ENCODE measurements around the gene TAC4. TPM values are rescaled to one million over a fixed set of nuclear protein-coding genes. Genes with fewer than 3 reads are reported as not detected.

TAC4 gene
- total and polyA plus RNA-seq, 2 donors (not counting 3 experiments of a cell fraction or from before 2014, with no cell fraction given), result 0.19 TPM; not detected in 1

DNA sequence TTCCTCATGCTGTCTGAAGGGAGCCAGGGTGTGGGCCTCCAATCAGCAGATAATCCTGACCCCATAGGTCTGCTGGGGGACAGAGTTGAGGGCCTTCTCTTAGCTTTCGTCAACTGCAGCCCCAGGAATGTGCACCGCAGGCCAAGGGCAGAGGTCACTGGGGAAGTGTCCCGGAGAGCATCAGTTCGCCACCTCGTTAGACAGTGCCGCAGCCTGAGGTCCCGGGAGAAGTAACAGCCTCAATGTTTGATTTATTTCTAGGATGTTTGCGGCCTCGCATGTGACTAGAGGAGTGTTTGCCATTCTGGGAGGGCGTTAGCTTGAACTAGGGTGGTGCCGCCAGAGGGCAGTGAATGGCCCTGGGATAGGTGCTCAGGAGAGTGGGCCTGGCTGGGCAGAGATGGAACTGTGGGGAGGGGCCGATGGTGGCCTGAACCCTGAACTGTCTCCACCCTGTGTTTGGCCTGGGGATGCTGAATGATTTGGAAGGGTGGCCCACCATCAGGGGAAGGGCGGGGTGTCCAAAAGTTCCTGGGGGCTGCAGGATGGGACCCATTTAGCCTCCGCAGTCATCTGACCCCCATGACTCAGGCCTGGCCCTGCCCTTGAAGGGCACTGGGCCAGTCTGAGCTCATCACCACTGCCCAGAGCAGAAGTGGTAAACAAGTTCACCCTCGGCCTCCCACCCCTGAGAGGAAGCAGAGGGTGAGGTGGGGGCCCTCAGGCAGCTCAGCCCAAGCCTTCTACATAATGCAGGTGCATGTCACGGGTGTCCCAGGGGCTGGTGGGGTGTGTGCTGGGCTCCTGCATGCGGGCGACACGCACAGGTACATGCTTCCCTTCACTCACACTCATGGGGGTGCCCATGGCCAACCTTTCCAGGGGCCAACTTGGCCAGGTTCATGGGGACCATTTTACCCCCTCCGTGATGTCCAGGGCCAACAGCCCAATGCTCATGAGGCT, 12.4 kb upstream of the TAC4 start:
- Histone ChIP-seq H3K9ac (replicated peaks; ENCODE audit: extremely low read depth, insufficient read depth, low read length) (no peak overlapping the region), H3K9me3 (replicated peaks; ENCODE audit: control insufficient read depth, insufficient read depth, low read length) (no peaks in the 10 kb centered on the region), H3K4me1 (ENCODE audit: control insufficient read depth, extremely low read depth, insufficient read depth, low read length) (no peaks in the 10 kb centered on the region), H3K4me3 (replicated peaks in 1 of 3; ENCODE audit: insufficient read depth in 1 of 3, low read depth in 1 of 3, low read length in 3 of 3) (no peak overlapping the region), H3K36me3 (ENCODE audit: control insufficient read depth in 2 of 2, extremely low read depth in 1 of 2, insufficient read depth in 2 of 2, low read length in 2 of 2) (no peaks in the 10 kb centered on the region), H4K20me1 (replicated peaks; ENCODE audit: control insufficient read depth, extremely low read depth, insufficient read depth, low read length) (no peaks in the 10 kb centered on the region), H3K9me1 (replicated peaks; ENCODE audit: control insufficient read depth, extremely low read depth, insufficient read depth, low read length) (no peaks in the 10 kb centered on the region), H3K27me3 (ENCODE audit: control insufficient read depth in 2 of 2, insufficient read depth in 2 of 2, low read length in 2 of 2) (peaks cover 3% of the 10 kb centered on the region in 2 experiments), H3K27ac (ENCODE audit: insufficient read depth, low read depth, low read length) (no peak overlapping the region), H3K4me2 (ENCODE audit: insufficient read depth, low read length) (no peak overlapping the region), H3K79me2 (ENCODE audit: control insufficient read depth, insufficient read depth, low read length) (no peaks in the 10 kb centered on the region), H2AFZ (ENCODE audit: low read depth, low read length) (no peak overlapping the region)
- dilution Hi-C loops (cut with MboI; ENCODE audit: extremely low pct_ligation_motif_present, low sequenced_read_pairs), result no loop called here
- BruUV-seq (replicated peaks), result no TSS peak
- FAIRE-seq (no peak), DNase-seq (ENCODE audit: low read depth, low spot score) (no peak)
- TF ChIP-seq, protein P1, sequence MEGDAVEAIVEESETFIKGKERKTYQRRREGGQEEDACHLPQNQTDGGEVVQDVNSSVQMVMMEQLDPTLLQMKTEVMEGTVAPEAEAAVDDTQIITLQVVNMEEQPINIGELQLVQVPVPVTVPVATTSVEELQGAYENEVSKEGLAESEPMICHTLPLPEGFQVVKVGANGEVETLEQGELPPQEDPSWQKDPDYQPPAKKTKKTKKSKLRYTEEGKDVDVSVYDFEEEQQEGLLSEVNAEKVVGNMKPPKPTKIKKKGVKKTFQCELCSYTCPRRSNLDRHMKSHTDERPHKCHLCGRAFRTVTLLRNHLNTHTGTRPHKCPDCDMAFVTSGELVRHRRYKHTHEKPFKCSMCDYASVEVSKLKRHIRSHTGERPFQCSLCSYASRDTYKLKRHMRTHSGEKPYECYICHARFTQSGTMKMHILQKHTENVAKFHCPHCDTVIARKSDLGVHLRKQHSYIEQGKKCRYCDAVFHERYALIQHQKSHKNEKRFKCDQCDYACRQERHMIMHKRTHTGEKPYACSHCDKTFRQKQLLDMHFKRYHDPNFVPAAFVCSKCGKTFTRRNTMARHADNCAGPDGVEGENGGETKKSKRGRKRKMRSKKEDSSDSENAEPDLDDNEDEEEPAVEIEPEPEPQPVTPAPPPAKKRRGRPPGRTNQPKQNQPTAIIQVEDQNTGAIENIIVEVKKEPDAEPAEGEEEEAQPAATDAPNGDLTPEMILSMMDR (IDR thresholded peaks at IDR 0.05; ENCODE audit: extremely low read depth in 1 of 2, insufficient read depth in 1 of 2, low read depth in 1 of 2, low read length in 2 of 2), result no peak
- TF ChIP-seq JUN (IDR thresholded peaks at IDR 0.05; ENCODE audit: borderline replicate concordance, insufficient read depth, insufficient read length, low read depth) (no peak), POLR2A (IDR thresholded peaks at IDR 0.05; ENCODE audit: low read depth, low read length) (no peak), FOS (IDR thresholded peaks at IDR 0.05; ENCODE audit: borderline replicate concordance, insufficient read depth, low read length) (no peak), MYC (IDR thresholded peaks at IDR 0.05; ENCODE audit: low read depth, low read length) (no peak), GATA2 (IDR thresholded peaks at IDR 0.05; ENCODE audit: insufficient read depth, insufficient read length, low read depth, low read length) (no peak), EZH2 (IDR thresholded peaks at IDR 0.05; ENCODE audit: borderline replicate concordance, low read depth, low read length, severe bottlenecking) (no peak), POLR2AphosphoS5 (IDR thresholded peaks at IDR 0.05; ENCODE audit: insufficient read depth, low read depth, low read length) (no peak)
- TF ChIP-seq, protein P2, sequence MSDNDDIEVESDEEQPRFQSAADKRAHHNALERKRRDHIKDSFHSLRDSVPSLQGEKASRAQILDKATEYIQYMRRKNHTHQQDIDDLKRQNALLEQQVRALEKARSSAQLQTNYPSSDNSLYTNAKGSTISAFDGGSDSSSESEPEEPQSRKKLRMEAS (IDR thresholded peaks at IDR 0.05; ENCODE audit: insufficient read depth, insufficient read length), result no peak
- ChIA-PET POLR2A (no interaction called here), CTCF (interaction anchor here (0.5 to 26.9 kb wide), 10 partner anchors 20 to 303 kb away, joined by 3 to 590 read pairs (median 3); partner anchors contain the start of gene DLX3)
- intact Hi-C loops (cut with micrococcal nuclease), result loop anchor here (2.0 to 5.0 kb wide), 2 partner anchors 92 to 227 kb away; no protein-coding TSS in a partner anchor
